ENCODE results near the gene RIPOR1. TPM values are rescaled to one million over a fixed set of nuclear protein-coding genes. Genes with fewer than 3 reads are reported as not detected.

RIPOR1 gene, protein sequence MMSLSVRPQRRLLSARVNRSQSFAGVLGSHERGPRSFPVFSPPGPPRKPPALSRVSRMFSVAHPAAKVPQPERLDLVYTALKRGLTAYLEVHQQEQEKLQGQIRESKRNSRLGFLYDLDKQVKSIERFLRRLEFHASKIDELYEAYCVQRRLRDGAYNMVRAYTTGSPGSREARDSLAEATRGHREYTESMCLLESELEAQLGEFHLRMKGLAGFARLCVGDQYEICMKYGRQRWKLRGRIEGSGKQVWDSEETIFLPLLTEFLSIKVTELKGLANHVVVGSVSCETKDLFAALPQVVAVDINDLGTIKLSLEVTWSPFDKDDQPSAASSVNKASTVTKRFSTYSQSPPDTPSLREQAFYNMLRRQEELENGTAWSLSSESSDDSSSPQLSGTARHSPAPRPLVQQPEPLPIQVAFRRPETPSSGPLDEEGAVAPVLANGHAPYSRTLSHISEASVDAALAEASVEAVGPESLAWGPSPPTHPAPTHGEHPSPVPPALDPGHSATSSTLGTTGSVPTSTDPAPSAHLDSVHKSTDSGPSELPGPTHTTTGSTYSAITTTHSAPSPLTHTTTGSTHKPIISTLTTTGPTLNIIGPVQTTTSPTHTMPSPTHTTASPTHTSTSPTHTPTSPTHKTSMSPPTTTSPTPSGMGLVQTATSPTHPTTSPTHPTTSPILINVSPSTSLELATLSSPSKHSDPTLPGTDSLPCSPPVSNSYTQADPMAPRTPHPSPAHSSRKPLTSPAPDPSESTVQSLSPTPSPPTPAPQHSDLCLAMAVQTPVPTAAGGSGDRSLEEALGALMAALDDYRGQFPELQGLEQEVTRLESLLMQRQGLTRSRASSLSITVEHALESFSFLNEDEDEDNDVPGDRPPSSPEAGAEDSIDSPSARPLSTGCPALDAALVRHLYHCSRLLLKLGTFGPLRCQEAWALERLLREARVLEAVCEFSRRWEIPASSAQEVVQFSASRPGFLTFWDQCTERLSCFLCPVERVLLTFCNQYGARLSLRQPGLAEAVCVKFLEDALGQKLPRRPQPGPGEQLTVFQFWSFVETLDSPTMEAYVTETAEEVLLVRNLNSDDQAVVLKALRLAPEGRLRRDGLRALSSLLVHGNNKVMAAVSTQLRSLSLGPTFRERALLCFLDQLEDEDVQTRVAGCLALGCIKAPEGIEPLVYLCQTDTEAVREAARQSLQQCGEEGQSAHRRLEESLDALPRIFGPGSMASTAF
- total RNA-seq = 27.3 and 42.6 TPM in 2 replicates

DNA sequence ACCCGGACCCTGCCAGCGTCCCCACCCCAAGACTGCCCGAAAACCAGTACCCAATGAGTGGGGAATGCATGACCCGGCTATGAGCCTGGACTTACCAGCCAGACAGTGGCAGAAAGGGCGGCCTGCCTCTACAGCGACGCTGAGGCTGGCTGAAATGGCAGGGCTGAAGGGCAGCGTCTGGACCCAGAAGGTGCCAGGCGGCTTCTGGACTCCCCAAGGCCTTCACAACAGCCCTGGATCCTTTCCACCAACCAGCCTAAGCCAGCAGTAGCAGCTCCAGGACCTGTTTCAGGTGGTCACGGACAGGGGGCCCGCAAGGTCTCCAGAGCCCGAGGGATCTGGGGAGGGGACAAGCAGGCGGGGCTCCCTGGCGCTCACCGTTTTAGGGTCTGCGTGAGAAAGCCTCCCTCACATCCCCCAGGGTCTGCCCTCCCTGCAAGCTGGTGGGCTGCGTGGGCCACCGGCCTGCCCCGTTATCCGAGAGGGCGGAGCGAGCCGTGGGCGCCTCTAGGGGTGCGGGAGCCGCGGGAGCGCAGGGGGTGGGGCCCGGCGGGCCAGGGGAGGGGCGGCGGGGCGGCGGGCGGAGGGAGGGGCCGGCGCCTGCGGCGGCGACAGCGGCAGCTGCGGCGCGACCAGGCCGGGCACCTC is at the start of gene RIPOR1:
TSS of gene RIPOR1 (plus strand) at position 608 of the 648 bp plus-strand sequence. CDS start 9,618 bp downstream, outside the sequence.

DNA sequence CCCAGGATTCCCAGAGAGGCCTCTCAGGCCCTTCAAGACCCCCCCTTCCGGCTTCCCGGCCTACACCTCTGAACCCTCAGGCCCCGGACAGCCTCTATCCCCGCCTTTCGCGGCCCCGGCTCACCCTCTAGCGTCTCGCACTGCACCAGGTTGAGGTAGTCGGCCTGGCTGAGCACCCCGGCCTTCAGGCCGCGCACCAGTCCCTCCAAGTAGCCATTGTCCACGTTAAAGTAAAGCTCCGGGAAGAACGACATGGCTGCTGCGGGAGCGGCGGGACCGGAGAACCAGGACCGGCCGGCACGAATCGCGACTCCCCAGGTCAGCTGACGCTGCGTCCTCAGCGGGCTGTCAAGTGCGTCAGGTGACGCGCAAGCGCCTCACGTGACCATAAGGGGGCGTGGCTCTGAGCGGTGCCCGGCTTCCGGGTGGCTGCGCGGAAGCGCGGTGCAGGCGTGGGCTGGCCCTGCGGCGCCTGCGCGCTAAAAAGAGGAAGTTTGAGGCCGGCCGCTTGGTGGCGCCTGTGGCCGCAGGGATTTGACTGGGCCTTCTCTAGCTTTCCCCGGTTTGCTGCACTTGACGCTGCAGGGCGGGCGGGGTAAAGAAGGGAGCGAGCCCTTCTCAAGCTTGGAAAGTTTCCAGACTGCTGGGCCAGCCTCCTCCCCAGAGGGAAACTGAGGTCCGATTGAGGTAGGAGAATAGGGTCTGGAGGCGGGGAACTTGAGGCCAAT is 47.6 kb upstream of the RIPOR1 start, which contains the start of gene ATP6V0D1:
TSS of gene ATP6V0D1 (minus strand) at position 325 of the 728 bp plus-strand sequence. CDS start at position 254, 71 bp downstream.

DNA sequence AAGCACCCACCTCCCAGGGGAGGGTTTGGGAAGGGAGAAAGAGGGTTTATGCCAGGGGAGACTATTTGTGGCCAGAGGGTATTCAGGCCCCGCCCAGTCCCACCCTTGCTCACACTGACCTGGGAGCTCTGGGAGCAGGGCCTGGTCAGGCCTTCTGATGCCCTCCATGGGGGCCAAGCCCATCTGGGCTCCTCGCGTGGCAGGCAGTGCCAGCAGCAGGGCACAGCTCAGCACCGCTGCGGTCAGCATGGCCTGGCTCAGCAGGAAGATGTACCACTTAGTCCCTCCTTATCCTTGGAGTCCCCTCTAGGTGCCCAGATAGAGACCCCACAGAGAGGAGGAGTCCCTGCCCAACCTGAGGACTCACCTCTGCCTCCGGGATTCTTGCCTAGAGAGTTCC is 45.5 kb upstream of the RIPOR1 start, which contains the start of gene AGRP:
TSS of gene AGRP (minus strand) at position 398 of the 400 bp plus-strand sequence. CDS start at position 249, 149 bp downstream.

DNA sequence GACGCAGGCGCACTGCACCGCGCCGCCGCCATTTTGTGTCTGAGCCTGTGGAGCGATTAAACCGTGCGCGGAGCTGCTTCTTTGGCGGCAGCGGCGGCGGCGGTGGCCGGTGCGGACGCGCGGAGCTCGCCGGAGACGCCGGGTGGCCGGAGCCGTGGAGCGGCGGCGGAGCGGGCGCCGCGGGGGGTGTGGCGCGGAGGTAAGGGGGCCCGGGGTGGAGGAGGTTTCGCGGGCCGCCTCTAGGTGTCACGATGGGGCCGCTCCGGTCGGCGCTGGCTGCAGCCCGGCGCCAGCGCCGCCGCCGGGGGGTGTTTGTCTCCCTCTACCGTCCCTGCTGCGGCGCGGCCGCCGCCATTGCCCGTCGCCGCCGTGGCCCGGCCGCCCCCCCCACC is 33.9 kb downstream of the RIPOR1 start, which contains the start of gene CTCF:
TSS of gene CTCF (plus strand) at position 1 of the 392 bp plus-strand sequence. CDS start 48,307 bp downstream, outside the sequence.

Other genes with a start within 250 kb of the RIPOR1 start
- gene PLEKHG4, start 249.3 kb upstream of the RIPOR1 start, total RNA-seq = 6.6 and 8.6 TPM in 2 replicates
- gene KCTD19, start 202.1 kb upstream of the RIPOR1 start, total RNA-seq = 0.12 TPM in 1 of 2 replicates, not detected in the other
- not detected in 2 replicates for gene LRRC36, start 202.0 kb upstream of the RIPOR1 start, total RNA-seq
- not detected in 2 replicates for gene TPPP3, start 135.3 kb upstream of the RIPOR1 start, total RNA-seq
- 10.6 and 12.8 TPM in 2 replicates for gene ZDHHC1, start 112.4 kb upstream of the RIPOR1 start, total RNA-seq
- gene HSD11B2, start 97.7 kb upstream of the RIPOR1 start, total RNA-seq = 0.34 TPM in 1 of 2 replicates, not detected in the other
- 70.6 and 134 TPM in 2 replicates for gene ATP6V0D1, start 47.7 kb upstream of the RIPOR1 start, total RNA-seq
- gene AGRP, start 45.3 kb upstream of the RIPOR1 start, total RNA-seq = not detected in 2 replicates
- 13.1 and 17.8 TPM in 2 replicates for gene CTCF, start 33.7 kb downstream of the RIPOR1 start, total RNA-seq
- 9.8 TPM in 1 of 2 replicates, not detected in the other for gene CARMIL2, start 116.3 kb downstream of the RIPOR1 start, total RNA-seq
- 17.4 and 24.3 TPM in 2 replicates for gene ACD, start 131.4 kb downstream of the RIPOR1 start, total RNA-seq
- 1.5 TPM in 1 of 2 replicates, not detected in the other for gene PARD6A, start 132.1 kb downstream of the RIPOR1 start, total RNA-seq
- gene ENKD1, start 137.9 kb downstream of the RIPOR1 start, total RNA-seq = 15.5 and 16.0 TPM in 2 replicates
- gene C16orf86, start 138.0 kb downstream of the RIPOR1 start, total RNA-seq = 2.0 and 10.3 TPM in 2 replicates
- 6.5 and 8.5 TPM in 2 replicates for gene GFOD2, start 190.5 kb downstream of the RIPOR1 start, total RNA-seq

Data from pericardium fibroblast (primary cell).